DOHH2 (cell line): ENCODE measurements around the gene BAIAP2L1.

ENCODE experiments used
- H3F3A ChIP-seq: fragments of 200-600 bp; sonication (generic), shearing (Covaris generic); 2 replicates; pipeline ENCODE4 v1.6.0; 2016; ENCODE audit warnings: antibody characterized with exemption, mild to moderate bottlenecking; ENCODE audit not compliant: control insufficient read depth, insufficient read depth
- H3K27ac ChIP-seq: fragments of 200-600 bp; sonication (generic); 2 replicates; pipeline ENCODE4 v1.5.1; 2014; ENCODE audit warnings: low read depth, mild to moderate bottlenecking, low read length, moderate library complexity
- H3K27me3 ChIP-seq: fragments of 200-600 bp; sonication (generic); 2 replicates; pipeline ENCODE4 v1.6.1; 2014; ENCODE audit warnings: mild to moderate bottlenecking, low read length, mixed read lengths; ENCODE audit not compliant: control insufficient read depth
- H3K36me3 ChIP-seq: fragments of 200-600 bp; sonication (generic); 2 replicates; pipeline ENCODE4 v1.6.1; 2014; ENCODE audit warnings: mild to moderate bottlenecking, low read length, moderate library complexity, mixed read lengths; ENCODE audit not compliant: control insufficient read depth
- H3K4me1 ChIP-seq: fragments of 200-600 bp; sonication (generic); 2 replicates; pipeline ENCODE4 v1.6.1; 2014; ENCODE audit warnings: mild to moderate bottlenecking, low read length, mixed read lengths; ENCODE audit not compliant: control insufficient read depth
- H3K4me2 ChIP-seq: fragments of 200-600 bp; sonication (generic); 2 replicates; pipeline ENCODE4 v1.6.0; 2014; ENCODE audit warnings: mild to moderate bottlenecking, low read length, moderate library complexity
- H3K4me3 ChIP-seq: fragments of 200-600 bp; sonication (generic); 2 replicates; pipeline ENCODE4 v1.5.1; 2014; ENCODE audit warnings: mild to moderate bottlenecking, low read length, mixed read lengths
- H3K79me2 ChIP-seq: fragments of 200-600 bp; sonication (generic); 2 replicates; pipeline ENCODE4 v1.6.1; 2014; ENCODE audit warnings: mild to moderate bottlenecking, low read length, mixed read lengths; ENCODE audit not compliant: control insufficient read depth
- H3K9me2 ChIP-seq: fragments of 200-600 bp; sonication (generic); replicated peaks from 2 replicates; pipeline ENCODE4 v1.6.1; 2014; ENCODE audit warnings: mild to moderate bottlenecking, low read length, mixed read lengths; ENCODE audit not compliant: control insufficient read depth
- H3K9me3 ChIP-seq: fragments of 200-600 bp; sonication (generic); 2 replicates; pipeline ENCODE4 v1.6.1; 2014; ENCODE audit warnings: antibody characterized with exemption, low read length, mixed read lengths; ENCODE audit not compliant: control insufficient read depth, insufficient read depth
- H4K20me1 ChIP-seq: fragments of 200-600 bp; sonication (generic); 2 replicates; pipeline ENCODE4 v1.6.0; 2014; ENCODE audit warnings: low read depth, mild to moderate bottlenecking, antibody characterized with exemption, low read length, moderate library complexity; ENCODE audit not compliant: control insufficient read depth, insufficient read depth
- EZH2phosphoT487 ChIP-seq: fragments of 200-600 bp; sonication (generic); IDR thresholded peaks from 2 replicates; pipeline ENCODE4 v1.6.1; 2017; ENCODE audit warnings: borderline replicate concordance, mild to moderate bottlenecking, antibody characterized with exemption, low read length, moderate library complexity, mixed read lengths
- TF ChIP-seq, protein P1 (sequence below): fragments of 200-600 bp; sonication (generic); IDR thresholded peaks from one replicate; pipeline ENCODE4 v1.5.1; 2014; ENCODE audit warnings: antibody characterized with exemption, mild to moderate bottlenecking, low read depth, low read length; ENCODE audit not compliant: poor library complexity, severe bottlenecking

Gene BAIAP2L1

DNA sequence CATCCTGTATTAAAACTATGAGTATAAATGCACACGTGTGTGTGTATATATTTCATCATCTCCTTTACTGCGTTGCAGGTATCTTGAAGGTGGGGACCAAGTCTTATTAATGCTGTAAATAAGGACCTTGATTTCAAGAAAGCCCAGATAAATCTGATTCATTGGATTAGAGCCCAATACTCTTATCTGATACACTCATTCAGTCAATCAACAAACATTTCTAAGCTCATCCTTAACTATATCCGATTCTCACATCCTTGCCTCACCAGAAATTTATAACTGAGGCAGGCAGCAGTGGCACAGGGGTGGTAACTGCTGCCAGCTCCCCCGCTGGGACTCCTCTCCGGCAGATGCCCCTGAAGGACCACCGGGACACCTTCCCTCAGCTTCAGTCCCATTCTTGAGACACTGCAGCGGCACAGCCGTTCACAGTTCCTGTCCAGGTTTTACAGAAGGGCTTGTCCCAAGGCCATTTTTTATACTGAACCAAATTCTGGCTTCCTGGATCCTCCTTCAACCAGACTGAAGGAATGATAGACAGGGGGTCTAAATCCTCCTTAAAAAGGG, 65.4 kb downstream of the BAIAP2L1 start:
- Histone ChIP-seq H3K9me3 (no peaks in the 10 kb centered on the region), H3K79me2 (no peaks in the 10 kb centered on the region), H3K4me2 (no peak overlapping the region), H3K9me2 (no peaks in the 10 kb centered on the region), H3K4me1 (peaks cover 10% of the 10 kb centered on the region), H3K27ac (no peak overlapping the region), H4K20me1 (no peaks in the 10 kb centered on the region), H3K27me3 (no peaks in the 10 kb centered on the region), H3K36me3 (no peaks in the 10 kb centered on the region), H3F3A (peaks cover 2% of the 10 kb centered on the region; the same call in 1 of the 2 replicates), H3K4me3 (no peak overlapping the region)
- TF ChIP-seq, protein P1, sequence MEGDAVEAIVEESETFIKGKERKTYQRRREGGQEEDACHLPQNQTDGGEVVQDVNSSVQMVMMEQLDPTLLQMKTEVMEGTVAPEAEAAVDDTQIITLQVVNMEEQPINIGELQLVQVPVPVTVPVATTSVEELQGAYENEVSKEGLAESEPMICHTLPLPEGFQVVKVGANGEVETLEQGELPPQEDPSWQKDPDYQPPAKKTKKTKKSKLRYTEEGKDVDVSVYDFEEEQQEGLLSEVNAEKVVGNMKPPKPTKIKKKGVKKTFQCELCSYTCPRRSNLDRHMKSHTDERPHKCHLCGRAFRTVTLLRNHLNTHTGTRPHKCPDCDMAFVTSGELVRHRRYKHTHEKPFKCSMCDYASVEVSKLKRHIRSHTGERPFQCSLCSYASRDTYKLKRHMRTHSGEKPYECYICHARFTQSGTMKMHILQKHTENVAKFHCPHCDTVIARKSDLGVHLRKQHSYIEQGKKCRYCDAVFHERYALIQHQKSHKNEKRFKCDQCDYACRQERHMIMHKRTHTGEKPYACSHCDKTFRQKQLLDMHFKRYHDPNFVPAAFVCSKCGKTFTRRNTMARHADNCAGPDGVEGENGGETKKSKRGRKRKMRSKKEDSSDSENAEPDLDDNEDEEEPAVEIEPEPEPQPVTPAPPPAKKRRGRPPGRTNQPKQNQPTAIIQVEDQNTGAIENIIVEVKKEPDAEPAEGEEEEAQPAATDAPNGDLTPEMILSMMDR, result no peak
- TF ChIP-seq EZH2phosphoT487, result no peak

DNA sequence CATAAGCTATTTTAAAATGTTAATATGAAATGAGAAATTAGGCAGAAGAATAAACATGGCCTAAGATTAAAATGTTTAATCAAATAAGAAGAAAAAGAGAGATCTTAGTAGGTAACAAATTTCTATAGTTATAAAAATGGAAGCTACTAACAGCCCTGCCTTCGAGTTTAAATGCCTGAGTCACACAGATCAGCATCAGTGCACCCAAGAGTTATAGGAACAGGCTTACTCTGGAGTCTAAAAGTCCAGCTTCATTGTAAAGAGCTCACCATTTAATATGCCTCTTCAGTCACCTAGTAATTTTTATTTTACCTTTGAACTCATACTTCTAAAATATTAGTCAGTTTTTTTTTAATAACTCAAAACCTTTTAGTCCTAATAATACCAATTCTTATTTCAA, 66.8 kb downstream of the BAIAP2L1 start:
- Histone ChIP-seq H3K9me2 (no peaks in the 10 kb centered on the region), H3K79me2 (no peaks in the 10 kb centered on the region), H3F3A (peaks cover 2% of the 10 kb centered on the region; the same call in 1 of the 2 replicates), H4K20me1 (no peaks in the 10 kb centered on the region), H3K27ac (no peak overlapping the region), H3K4me3 (no peak overlapping the region), H3K27me3 (no peaks in the 10 kb centered on the region), H3K9me3 (no peaks in the 10 kb centered on the region), H3K4me2 (no peak overlapping the region), H3K36me3 (no peaks in the 10 kb centered on the region), H3K4me1 (no peaks in the 10 kb centered on the region)
- TF ChIP-seq EZH2phosphoT487, result no peak
- TF ChIP-seq, protein P1, result no peak

DNA sequence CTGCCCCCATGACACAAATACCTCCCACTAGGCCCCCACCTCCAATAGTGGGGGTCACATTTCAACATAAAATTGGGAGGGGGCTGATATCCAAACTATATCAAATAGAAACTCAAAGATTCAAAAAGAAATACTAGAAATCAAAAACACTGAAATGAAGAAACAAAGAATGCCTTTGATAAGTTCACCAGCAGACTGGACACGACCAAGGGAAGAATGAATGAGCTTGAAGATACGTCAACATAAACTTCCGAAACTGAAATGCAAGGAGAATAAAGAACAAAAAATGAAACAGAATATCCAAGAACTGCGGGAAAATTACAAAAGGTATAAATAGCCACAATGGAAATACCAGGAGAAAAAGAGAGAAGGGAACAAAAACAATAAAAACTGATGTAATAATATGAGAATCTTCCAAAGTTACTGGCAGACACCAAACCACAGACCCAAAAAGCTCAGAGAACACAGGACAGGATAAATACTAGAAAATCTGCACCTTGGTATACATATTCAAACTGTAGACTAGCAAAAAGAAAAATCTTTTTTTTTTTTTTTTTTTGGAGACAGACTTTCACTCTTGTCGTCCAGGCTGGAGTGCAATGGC, 69.9 kb downstream of the BAIAP2L1 start:
- no peaks in the 10 kb centered on the region for H3K4me1 ChIP-seq
- no peaks in the 10 kb centered on the region for H4K20me1 ChIP-seq
- no peaks in the 10 kb centered on the region for H3K27me3 ChIP-seq
- H3K27ac ChIP-seq, result no peak overlapping the region
- H3K9me3 ChIP-seq, result no peaks in the 10 kb centered on the region
- no peak overlapping the region for H3K4me3 ChIP-seq
- H3K79me2 ChIP-seq, result no peaks in the 10 kb centered on the region
- H3K36me3 ChIP-seq, result no peaks in the 10 kb centered on the region
- peaks cover 2% of the 10 kb centered on the region; the same call in 1 of the 2 replicates for H3F3A ChIP-seq
- TF ChIP-seq, protein P1, result no peak
- no peak for TF ChIP-seq EZH2phosphoT487
- no peak overlapping the region for H3K4me2 ChIP-seq
- no peaks in the 10 kb centered on the region for H3K9me2 ChIP-seq
